Left lung (tissue), 10 donors: ENCODE measurements around the gene MS4A18. TPM values are rescaled to one million over a fixed set of nuclear protein-coding genes. Genes with fewer than 3 reads are reported as not detected.
A peak's percentile ranks its signal among the peaks of the same experiment; 100 is the strongest.

Source experiments
- ATAC-seq: fragments of 200-7000 bp; cut with Tn5 transposase; one replicate; pipeline ENCODE4 v1.9.1; 2020; ENCODE audit warnings: moderate library complexity
- DNase-seq, 4 donors: peaks; one replicate each; pipeline ENCODE4 v3.0.0-alpha.2; 2013 to 2020
- H3K27ac ChIP-seq, 2 donors: fragments of 200-600 bp; sonication (generic) in 1 of 2; one replicate each; pipeline versions ENCODE4 v1.5.0 to v1.8.0; 2020 to 2021
- H3K27me3 ChIP-seq, 2 donors: fragments of 200-600 bp; sonication (generic) in 1 of 2; one replicate each; pipeline versions ENCODE4 v1.5.0 to v1.8.0; 2020 to 2021
- H3K36me3 ChIP-seq, 2 donors: fragments of 200-600 bp; sonication (generic) in 1 of 2; one replicate each; pipeline versions ENCODE4 v1.5.0 to v1.8.0; 2020 to 2021
- H3K4me1 ChIP-seq, 2 donors: fragments of 200-600 bp; one replicate each; pipeline ENCODE4 v1.8.0; 2021
- H3K4me3 ChIP-seq, 2 donors: fragments of 200-600 bp; sonication (generic) in 1 of 2; one replicate each; pipeline versions ENCODE4 v1.5.0 to v1.8.0; 2020 to 2021; ENCODE audit warnings: mild to moderate bottlenecking in 1 of 2
- H3K9me3 ChIP-seq, 2 donors: fragments of 200-600 bp; sonication (generic) in 1 of 2; one replicate each; pipeline versions ENCODE4 v1.5.0 to v1.8.0; 2020 to 2021
- CTCF ChIP-seq, 2 donors: fragments of 200-600 bp; sonication (generic) in 1 of 2; IDR thresholded peaks; one replicate each; pipeline versions ENCODE4 v1.5.0 to v1.8.0; 2021; ENCODE audit warnings: antibody characterized with exemption in 2 of 2
- intact Hi-C, 2 donors: fragments of 100-400 bp; cut with DNase I; formaldehyde crosslinking; loops; one replicate each; pipeline versions ENCODE4 v1.11.2 to v1.14.2; 2022
- polyA plus RNA-seq, 6 donors: library from polyadenylated mRNA; unstranded; fragments of 120-200 nt; gene quantifications; one replicate each; pipeline ENCODE4 v1.2.1, GENCODE V29; 2013; ENCODE audit not compliant: insufficient read length in 6 of 6
- total RNA-seq, 2 donors: library from RNA; stranded (reverse); fragmentation: NEBNext Ultra II Directional; extraction: Animal tissue kit (Norgen Biotek cat#: 25700); gene quantifications; one replicate each; pipeline ENCODE4 v1.2.1, GENCODE V29; 2021
- donor health status: DM: no; HTN: yes; CAD: no.
- donor health status: DM: no; HTN: no; CAD: no.

Gene MS4A18
- total and polyA plus RNA-seq, 8 donors, result not detected

GRCh38 chr11:60780774-60781173 lies 56.3 kb downstream of the MS4A18 start:
- Histone ChIP-seq H3K9me3 (no peaks in the 10 kb centered on the region), H3K4me3 (no peak overlapping the region), H3K27me3 (no peaks in the 10 kb centered on the region), H3K4me1 (peaks cover 0 to 1% of the 10 kb centered on the region in 2 donors), H3K36me3 (no peaks in the 10 kb centered on the region), H3K27ac (no peak overlapping the region)
- TF ChIP-seq CTCF (IDR thresholded peaks at IDR 0.05), result no peak
- intact Hi-C loops, result no loop called here
- ATAC-seq (no peak), DNase-seq (no peak)

- no peaks in the 10 kb centered on the region for H3K9me3 ChIP-seq
- no peak for DNase-seq
These were observed 56.9 kb downstream of the MS4A18 start for GRCh38 chr11:60781286-60781980.

GRCh38 chr11:60781981-60782316 lies 57.4 kb downstream of the MS4A18 start:
- Histone ChIP-seq H3K9me3 (no peaks in the 10 kb centered on the region), H3K4me3 (no peak overlapping the region), H3K27me3 (no peaks in the 10 kb centered on the region), H3K36me3 (no peaks in the 10 kb centered on the region), H3K27ac (no peak overlapping the region), H3K4me1 (no peaks in the 10 kb centered on the region)
- DNase-seq (no peak), ATAC-seq (no peak)
- TF ChIP-seq CTCF (IDR thresholded peaks at IDR 0.05), result no peak
- intact Hi-C loops, result no loop called here

More at GRCh38 chr11:60781286-60781980, 56.9 kb downstream of the MS4A18 start:
- no peaks in the 10 kb centered on the region for H3K36me3 ChIP-seq
- intact Hi-C loops, result no loop called here
- H3K27me3 ChIP-seq, result no peaks in the 10 kb centered on the region
- H3K4me1 ChIP-seq, result no peaks in the 10 kb centered on the region
- TF ChIP-seq CTCF (IDR thresholded peaks at IDR 0.05), result no peak
- H3K27ac ChIP-seq, result no peak overlapping the region
- H3K4me3 ChIP-seq, result no peak overlapping the region
- no peak for ATAC-seq

- TF ChIP-seq CTCF (IDR thresholded peaks at IDR 0.05), result no peak
- Histone ChIP-seq H3K9me3 (no peaks in the 10 kb centered on the region), H3K27me3 (no peaks in the 10 kb centered on the region), H3K36me3 (no peaks in the 10 kb centered on the region), H3K4me1 (no peaks in the 10 kb centered on the region), H3K27ac (no peak overlapping the region), H3K4me3 (no peak overlapping the region)
- ATAC-seq, result no peak
- DNase-seq, result peak in 1 of 4 donors; percentile 40
- intact Hi-C loops, result no loop called here
These were observed 58.0 kb downstream of the MS4A18 start for GRCh38 chr11:60782393-60783140.

- ATAC-seq, result no peak
- no peaks in the 10 kb centered on the region for H3K4me1 ChIP-seq
- no peaks in the 10 kb centered on the region for H3K9me3 ChIP-seq
- H3K4me3 ChIP-seq, result no peak overlapping the region
- intact Hi-C loops, result no loop called here
- peak in 1 of 4 donors; percentile 26 for DNase-seq
- no peaks in the 10 kb centered on the region for H3K36me3 ChIP-seq
- TF ChIP-seq CTCF (IDR thresholded peaks at IDR 0.05), result no peak
- H3K27ac ChIP-seq, result no peak overlapping the region
- no peaks in the 10 kb centered on the region for H3K27me3 ChIP-seq
These were observed 58.6 kb downstream of the MS4A18 start for GRCh38 chr11:60783141-60783484.
